ENCODE data around the gene PRKACA.

GRCh38 chr19:14119644-14120496 is 2.3 kb upstream of the PRKACA start:
- no peak for TF ChIP-seq CTCF (IDR thresholded peaks at IDR 0.05)
- no peak for TF ChIP-seq POLR2A (IDR thresholded peaks at IDR 0.05)
